Natural killer cell (primary cell): ENCODE measurements around the gene GSN. TPM values are rescaled to one million over a fixed set of nuclear protein-coding genes. Genes with fewer than 3 reads are reported as not detected.

Source experiments
- ATAC-seq, 3 donors: fragments of 150-1000 bp in 2 of 3; fragments of 200-7000 bp in 1 of 3; cut with Tn5 transposase; 1 replicate in 1 of 3; 2 replicates in 2 of 3; pipeline ENCODE4 v1.10.0; 2021; ENCODE audit warnings: mild to moderate bottlenecking in 2 of 3, moderate library complexity in 2 of 3
- DNase-seq, 2 donors: peaks; one replicate each; pipeline versions ENCODE4 v3.0.0 to v3.0.0-alpha.2; 2013 to 2021; ENCODE audit warnings: mixed read lengths in 1 of 2
- H3K27ac ChIP-seq: one replicate; pipeline ENCODE4 v1.5.1; 2013; ENCODE audit warnings: mild to moderate bottlenecking, low read length
- H3K27me3 ChIP-seq: one replicate; pipeline ENCODE4 v1.6.1; 2013; ENCODE audit warnings: low read length; ENCODE audit not compliant: control insufficient read depth, insufficient read depth
- H3K36me3 ChIP-seq: one replicate; pipeline ENCODE4 v1.6.1; 2013; ENCODE audit warnings: low read length; ENCODE audit not compliant: control insufficient read depth, insufficient read depth
- H3K4me1 ChIP-seq: one replicate; pipeline ENCODE4 v1.6.1; 2013; ENCODE audit warnings: low read length; ENCODE audit not compliant: control insufficient read depth, insufficient read depth
- H3K4me3 ChIP-seq: one replicate; pipeline ENCODE4 v1.5.1; 2013; ENCODE audit warnings: low read length
- H3K9me3 ChIP-seq: one replicate; pipeline ENCODE4 v1.6.1; 2013; ENCODE audit warnings: low read length; ENCODE audit not compliant: control insufficient read depth, insufficient read depth
- H3K27ac Mint-ChIP-seq, 2 donors: one replicate each; pipeline ENCODE4 v1.8.0; 2022; ENCODE audit warnings: mild to moderate bottlenecking in 2 of 2, mixed read lengths in 2 of 2, moderate library complexity in 1 of 2
- H3K27me3 Mint-ChIP-seq, 2 donors: one replicate each; pipeline ENCODE4 v1.8.0; 2022; ENCODE audit warnings: low read depth in 2 of 2, mixed read lengths in 2 of 2
- H3K36me3 Mint-ChIP-seq: one replicate; pipeline ENCODE4 v1.8.0; 2022; ENCODE audit warnings: mixed read lengths
- H3K4me1 Mint-ChIP-seq, 2 donors: one replicate each; pipeline ENCODE4 v1.8.0; 2022; ENCODE audit warnings: mixed read lengths in 2 of 2
- H3K4me3 Mint-ChIP-seq: one replicate; pipeline ENCODE4 v1.8.0; 2022; ENCODE audit warnings: mild to moderate bottlenecking, moderate library complexity, mixed read lengths
- H3K9me3 Mint-ChIP-seq, 2 donors: one replicate each; pipeline ENCODE4 v1.8.0; 2022; ENCODE audit warnings: mixed read lengths in 2 of 2
- WGBS: methylation state at CpG from one replicate; pipeline ENCODE4 v1.1.7; 2013; ENCODE audit warnings: missing lambda C conversion rate; ENCODE audit not compliant: insufficient coverage; 5-methylcytosine and 5-hydroxymethylcytosine counted together
- intact Hi-C: fragments of 100-400 bp; cut with micrococcal nuclease; formaldehyde crosslinking; loops from one replicate; pipeline ENCODE4 v1.14.2; 2022
- total RNA-seq, 4 donors: library from RNA; stranded (reverse); fragments of 120-200 nt in 1 of 4; gene quantifications; one replicate each; pipeline versions ENCODE4 v1.2.3 to v1.2.4, GENCODE V29; 2013 to 2022
- TF ChIP-seq, protein P1 (sequence below): fragments of 200-600 bp; IDR thresholded peaks from one replicate; pipeline ENCODE4 v1.8.0; 2022; ENCODE audit warnings: antibody characterized with exemption

GSN gene
- total RNA-seq, 3 donors from 2014 or later (not counting 1 experiment from before 2014, with no cell fraction given): 92.9 to 103 (median 103) TPM

GRCh38 chr9:121357011-121357410 lies 89.0 kb downstream of the GSN start:
- H3K27ac Mint-ChIP-seq: peak overlapping the region; percentile 93 to 94
- peak in 1 of 2 donors; percentile 45 for DNase-seq
- no peaks in the 10 kb centered on the region for H3K27me3 ChIP-seq
- no peaks in the 10 kb centered on the region for H3K9me3 ChIP-seq
- peaks cover 63% of the 10 kb centered on the region for H3K4me1 ChIP-seq
- peak overlapping the region; percentile 61 for H3K27ac ChIP-seq
- peak overlapping the region; percentile 79 for H3K4me3 Mint-ChIP-seq
- H3K4me1 Mint-ChIP-seq: peaks cover 78 to 89% of the 10 kb centered on the region in 2 donors
- TF ChIP-seq, protein P1, sequence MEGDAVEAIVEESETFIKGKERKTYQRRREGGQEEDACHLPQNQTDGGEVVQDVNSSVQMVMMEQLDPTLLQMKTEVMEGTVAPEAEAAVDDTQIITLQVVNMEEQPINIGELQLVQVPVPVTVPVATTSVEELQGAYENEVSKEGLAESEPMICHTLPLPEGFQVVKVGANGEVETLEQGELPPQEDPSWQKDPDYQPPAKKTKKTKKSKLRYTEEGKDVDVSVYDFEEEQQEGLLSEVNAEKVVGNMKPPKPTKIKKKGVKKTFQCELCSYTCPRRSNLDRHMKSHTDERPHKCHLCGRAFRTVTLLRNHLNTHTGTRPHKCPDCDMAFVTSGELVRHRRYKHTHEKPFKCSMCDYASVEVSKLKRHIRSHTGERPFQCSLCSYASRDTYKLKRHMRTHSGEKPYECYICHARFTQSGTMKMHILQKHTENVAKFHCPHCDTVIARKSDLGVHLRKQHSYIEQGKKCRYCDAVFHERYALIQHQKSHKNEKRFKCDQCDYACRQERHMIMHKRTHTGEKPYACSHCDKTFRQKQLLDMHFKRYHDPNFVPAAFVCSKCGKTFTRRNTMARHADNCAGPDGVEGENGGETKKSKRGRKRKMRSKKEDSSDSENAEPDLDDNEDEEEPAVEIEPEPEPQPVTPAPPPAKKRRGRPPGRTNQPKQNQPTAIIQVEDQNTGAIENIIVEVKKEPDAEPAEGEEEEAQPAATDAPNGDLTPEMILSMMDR: no peak
- no peaks in the 10 kb centered on the region for H3K36me3 Mint-ChIP-seq
- intact Hi-C loops: loop anchor here (5.0 kb wide), 1 partner anchor 430 kb away; the partner anchor contains the start of gene TRAF1
- H3K36me3 ChIP-seq: peaks cover 20% of the 10 kb centered on the region
- 20% methylated on average over 1 of the region's 3 CpGs for WGBS
- peaks cover 0 to 3% of the 10 kb centered on the region in 2 donors for H3K9me3 Mint-ChIP-seq
- ATAC-seq: peak in 2 of 3 donors; percentile 14 to 44
- no peaks in the 10 kb centered on the region for H3K27me3 Mint-ChIP-seq
- H3K4me3 ChIP-seq: no peak overlapping the region

GRCh38 chr9:121358751-121359150 lies 90.8 kb downstream of the GSN start:
- Mint-ChIP-seq H3K27ac (peak overlapping the region; percentile 93 to 94), H3K9me3 (peaks cover 0 to under 1% of the 10 kb centered on the region in 2 donors), H3K36me3 (no peaks in the 10 kb centered on the region), H3K27me3 (no peaks in the 10 kb centered on the region), H3K4me3 (peak overlapping the region; percentile 85), H3K4me1 (peaks cover 80 to 87% of the 10 kb centered on the region in 2 donors)
- Histone ChIP-seq H3K4me1 (peaks cover 56% of the 10 kb centered on the region), H3K9me3 (no peaks in the 10 kb centered on the region), H3K27me3 (no peaks in the 10 kb centered on the region), H3K4me3 (no peak overlapping the region), H3K27ac (peak overlapping the region; percentile 91), H3K36me3 (peaks cover 8% of the 10 kb centered on the region)
- WGBS: 13% methylated on average over 2 of the region's 3 CpGs
- ATAC-seq (peak; percentile 66 to 84 (median 77)), DNase-seq (peak in 1 of 2 donors; percentile 66)
- intact Hi-C loops: loop anchor here (1.0 to 5.0 kb wide), 2 partner anchors 10 to 431 kb away; partner anchors contain the start of gene TRAF1
- TF ChIP-seq, protein P1: no peak

- Mint-ChIP-seq H3K27me3 (no peaks in the 10 kb centered on the region), H3K9me3 (no peaks in the 10 kb centered on the region), H3K4me3 (peak overlapping the region; percentile 85), H3K4me1 (peaks cover 83 to 87% of the 10 kb centered on the region in 2 donors), H3K36me3 (no peaks in the 10 kb centered on the region), H3K27ac (peak overlapping the region; percentile 93 to 94)
- DNase-seq (no peak), ATAC-seq (peak in 1 of 3 donors; percentile 4)
- H3K27me3 ChIP-seq: no peaks in the 10 kb centered on the region
- H3K4me1 ChIP-seq: peaks cover 49% of the 10 kb centered on the region
- TF ChIP-seq, protein P1: no peak
- no peak overlapping the region for H3K4me3 ChIP-seq
- no peaks in the 10 kb centered on the region for H3K9me3 ChIP-seq
- intact Hi-C loops: loop anchor here (1.0 to 5.0 kb wide), 2 partner anchors 9 to 432 kb away; partner anchors contain the start of gene TRAF1
- H3K27ac ChIP-seq: peak overlapping the region; percentile 91
- 42% methylated on average over 1 of the region's 3 CpGs for WGBS
- H3K36me3 ChIP-seq: peaks cover 7% of the 10 kb centered on the region
Observed at GRCh38 chr9:121359351-121360294, 91.7 kb downstream of the GSN start.
